ENCODE measurements around the gene DICER1.

The DICER1 gene

GRCh38 chr14:95071649-95072280 is 85.6 kb downstream of the DICER1 start:
- no peak for DNase-seq

DNA sequence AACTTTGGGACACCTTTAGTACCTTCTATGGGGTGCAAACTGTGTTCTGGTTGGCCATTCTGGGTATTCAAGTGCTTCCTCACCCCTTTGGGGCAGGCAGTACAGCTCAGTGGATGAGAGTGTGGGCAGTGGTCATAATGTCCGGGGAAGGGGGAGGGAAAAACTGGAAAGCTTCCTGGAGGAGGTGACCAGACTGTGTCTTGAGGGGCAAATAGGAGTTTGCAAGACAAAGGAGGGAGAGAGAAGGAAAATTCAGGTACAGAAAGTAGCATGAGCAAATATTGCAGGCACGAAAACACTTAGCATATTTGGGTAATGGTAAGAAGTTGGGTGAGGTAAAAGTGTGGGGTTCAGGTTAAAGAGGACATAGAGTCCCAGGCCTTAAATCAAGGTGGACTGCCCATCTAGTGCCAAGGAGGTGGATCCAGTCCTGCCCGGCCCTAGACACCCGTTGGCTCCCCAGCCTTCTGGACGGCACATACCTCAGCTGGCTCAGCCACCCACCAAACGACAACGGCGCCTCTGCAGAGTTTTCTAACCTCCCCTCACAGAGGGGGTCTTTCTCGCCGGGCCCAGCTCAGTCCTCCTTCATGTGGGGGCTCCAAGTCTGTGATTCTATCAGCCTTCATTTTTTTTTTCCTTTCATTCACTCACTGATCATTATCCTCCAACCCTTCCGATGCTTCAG is 86.4 kb downstream of the DICER1 start:
- no peak for DNase-seq

DNA sequence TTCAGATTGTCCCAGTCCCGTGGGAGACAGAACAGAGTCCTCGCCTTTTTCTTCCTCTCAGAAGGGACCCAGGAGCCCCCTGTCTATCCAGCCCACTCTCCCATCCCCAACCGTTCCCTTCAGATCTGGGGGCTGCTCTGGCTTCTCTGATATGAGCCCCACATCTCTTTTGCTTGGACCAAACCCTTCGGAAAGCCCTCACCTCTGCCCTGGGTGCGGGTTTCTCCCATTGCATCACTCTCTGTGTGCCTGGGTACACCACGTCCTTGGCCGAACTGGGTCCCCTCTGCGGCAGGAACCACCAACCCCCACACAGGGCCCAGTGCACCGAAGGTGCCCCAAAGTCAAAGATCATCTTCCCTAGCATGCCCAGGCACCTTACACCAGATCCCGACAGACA is 87.8 kb downstream of the DICER1 start:
- DNase-seq: no peak

- no peak for DNase-seq
Measured at GRCh38 chr14:95069018-95069417, 88.3 kb downstream of the DICER1 start.

- DNase-seq: no peak
Measured at GRCh38 chr14:95068521-95068920, 88.8 kb downstream of the DICER1 start.

DNA sequence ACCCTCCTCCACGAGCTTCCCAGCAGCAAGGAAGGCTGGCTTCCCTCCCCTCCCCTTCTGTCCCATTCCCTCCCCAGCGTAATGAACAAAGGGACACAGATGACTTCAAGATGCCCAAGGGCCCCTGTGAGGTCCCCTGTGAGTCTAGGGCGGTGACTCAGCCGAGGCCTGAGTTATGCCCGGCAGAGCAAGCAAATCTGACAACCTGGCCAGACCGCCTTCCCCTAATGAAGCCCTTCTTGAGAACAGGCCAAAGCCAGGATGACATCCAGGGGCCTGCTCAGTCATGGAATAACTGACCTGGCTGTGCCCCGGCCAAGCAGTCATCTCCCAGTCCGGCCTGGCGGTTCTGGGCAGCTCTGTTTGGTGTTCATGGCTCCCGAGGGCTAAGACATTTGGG is 89.2 kb downstream of the DICER1 start:
- no peak for DNase-seq

- no peak for DNase-seq
Measured at GRCh38 chr14:95067526-95067925, 89.8 kb downstream of the DICER1 start.

DNA sequence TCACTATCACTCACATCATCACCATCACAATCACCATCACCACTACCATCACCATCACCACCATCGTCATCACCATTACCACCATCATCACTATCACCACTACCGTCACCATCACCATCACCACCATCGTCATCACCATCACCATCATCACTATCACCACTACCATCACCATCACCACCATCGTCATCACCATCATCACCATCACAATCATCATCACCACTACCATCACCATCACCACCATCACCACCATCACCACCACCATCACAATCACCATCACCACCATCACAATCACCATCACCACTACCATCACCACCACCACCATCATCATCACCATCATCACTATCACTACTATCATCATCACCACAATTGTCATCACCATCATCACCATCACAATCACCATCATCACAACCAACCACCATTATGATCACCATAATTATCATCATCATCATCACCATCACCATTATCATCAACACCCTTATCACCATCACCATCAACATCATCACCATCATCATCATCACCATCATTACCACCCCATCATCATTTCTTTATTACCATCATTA is 90.8 kb downstream of the DICER1 start:
- DNase-seq: no peak

DNA sequence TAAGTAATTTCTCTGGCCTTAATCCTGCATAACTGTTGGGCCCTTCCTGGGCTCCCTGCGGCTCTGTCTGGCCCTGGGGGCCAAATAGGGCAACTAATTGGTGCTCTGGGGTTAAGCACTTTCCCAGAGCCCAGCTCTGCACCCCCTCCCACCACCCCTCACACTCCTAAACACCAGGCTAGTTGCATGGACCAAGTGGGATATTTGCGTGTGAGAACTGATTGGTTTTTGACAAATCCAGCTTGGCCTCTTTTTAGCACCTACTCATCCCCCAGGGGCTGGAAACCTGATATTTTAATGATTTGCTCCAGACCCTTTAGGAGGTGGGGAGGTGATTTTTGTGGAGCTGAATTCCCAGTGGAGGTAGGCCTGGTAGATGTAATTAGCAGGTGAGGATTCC is 91.9 kb downstream of the DICER1 start:
- no peak for DNase-seq

- no peak for DNase-seq
Measured at GRCh38 chr14:95064734-95065133, 92.6 kb downstream of the DICER1 start.

GRCh38 chr14:95064256-95064655 is 93.1 kb downstream of the DICER1 start:
- no peak for DNase-seq

DNA sequence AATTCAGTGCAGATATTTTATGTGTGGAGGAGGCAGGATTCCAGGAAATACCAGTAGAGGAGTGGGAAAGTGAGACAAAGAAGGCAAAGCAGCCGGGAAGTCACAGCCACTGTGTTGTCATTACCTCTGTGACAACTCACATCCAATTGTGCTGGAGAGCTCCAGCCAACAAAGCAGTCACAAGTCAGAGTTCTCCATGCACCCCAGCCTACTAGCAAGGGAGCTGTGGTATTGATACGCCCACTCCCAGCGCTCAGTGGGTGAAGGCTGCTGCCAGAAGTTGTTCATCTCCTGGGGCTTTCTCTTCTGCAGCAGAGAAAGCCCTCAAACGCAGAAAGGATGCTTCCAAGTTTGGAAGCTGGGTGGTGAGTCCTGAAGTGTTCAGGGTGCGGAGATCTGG is 93.9 kb downstream of the DICER1 start:
- no peak for DNase-seq

DNA sequence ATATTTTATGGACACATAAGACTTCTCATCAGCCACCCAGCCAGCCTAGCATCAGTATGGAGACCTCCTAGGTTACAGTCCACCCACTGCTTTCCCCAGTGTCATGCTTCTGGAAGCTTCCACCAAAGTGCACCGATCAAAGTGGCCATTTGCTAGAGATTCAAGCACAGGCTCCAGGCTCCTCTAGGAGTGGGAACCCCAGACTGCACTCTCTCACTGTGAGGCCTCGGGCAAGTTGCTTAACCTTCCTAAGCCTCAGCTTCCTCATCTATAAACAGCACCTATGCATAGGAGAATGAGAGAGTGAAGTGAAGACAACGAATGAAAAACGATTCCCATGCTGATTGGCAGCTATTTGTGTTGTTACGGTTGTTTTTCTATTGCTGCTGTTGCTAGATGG is 94.4 kb downstream of the DICER1 start:
- no peak for DNase-seq

DNA sequence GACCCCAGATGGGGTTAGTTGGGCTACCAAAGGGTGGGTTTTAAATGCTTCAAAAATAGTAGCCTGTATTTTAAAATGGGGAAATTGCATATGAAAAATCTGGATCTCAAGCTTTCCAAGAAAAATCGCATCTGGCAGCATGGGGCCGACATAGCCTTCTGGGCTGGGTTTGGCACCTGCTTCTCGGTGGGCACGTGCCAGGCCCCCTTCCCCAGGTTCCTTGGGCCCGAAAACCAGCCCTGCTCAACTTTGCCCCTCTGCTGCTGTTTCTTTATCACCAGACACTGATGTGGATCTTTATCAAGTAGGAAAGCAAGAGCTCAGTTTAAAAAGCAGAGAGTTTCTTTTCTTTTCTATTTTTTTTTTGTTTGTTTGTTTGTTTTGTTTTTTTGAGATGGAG is 95.1 kb downstream of the DICER1 start:
- DNase-seq: no peak

- DNase-seq: no peak
Measured at GRCh38 chr14:95061317-95062093, 95.8 kb downstream of the DICER1 start.

DNA sequence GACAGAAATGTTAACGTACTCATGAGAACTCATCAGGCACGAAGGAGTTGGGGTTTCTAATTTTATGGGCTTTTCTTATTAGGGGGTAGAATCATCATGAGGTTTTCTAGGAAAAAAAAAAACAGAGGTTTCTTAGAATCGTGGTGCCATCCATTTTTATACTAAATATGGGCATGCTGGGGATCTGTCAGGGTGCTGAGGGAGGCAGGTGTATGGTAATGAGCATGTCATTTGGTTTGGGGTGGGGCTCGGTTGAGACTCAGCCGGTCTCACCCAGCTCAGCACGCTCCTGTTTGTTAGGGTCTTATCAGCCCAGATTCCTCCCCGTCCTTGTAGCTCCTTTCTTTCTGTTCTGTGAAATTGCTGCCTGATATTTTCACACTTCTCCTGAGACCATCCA is 98.2 kb downstream of the DICER1 start:
- no peak for DNase-seq

- DNase-seq: no peak
Measured at GRCh38 chr14:95058491-95058890, 98.8 kb downstream of the DICER1 start.

DNA sequence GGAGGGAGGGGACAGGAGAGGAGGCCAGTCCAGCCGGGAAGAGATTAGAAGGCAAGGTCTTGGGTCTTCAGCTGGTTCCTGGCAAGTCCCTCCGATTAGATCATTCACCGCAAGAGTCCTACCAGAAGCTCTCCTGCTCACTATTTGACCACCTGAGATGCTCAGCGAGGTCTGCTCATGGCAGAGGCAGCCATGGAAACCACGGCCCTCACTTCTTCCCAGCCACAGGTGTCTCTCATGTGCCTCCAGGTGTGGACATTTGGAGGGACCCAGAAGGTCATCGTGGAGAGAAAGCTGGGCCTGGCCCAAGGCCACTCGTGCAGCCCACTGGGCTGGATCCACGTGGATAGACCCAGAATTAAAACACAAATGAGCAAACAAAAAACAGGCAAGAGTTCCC is 99.5 kb downstream of the DICER1 start:
- DNase-seq: no peak

GRCh38 chr14:95057147-95057546 is 100.2 kb downstream of the DICER1 start:
- DNase-seq: no peak

- DNase-seq: no peak
Measured at GRCh38 chr14:95056476-95056875, 100.9 kb downstream of the DICER1 start.

DNA sequence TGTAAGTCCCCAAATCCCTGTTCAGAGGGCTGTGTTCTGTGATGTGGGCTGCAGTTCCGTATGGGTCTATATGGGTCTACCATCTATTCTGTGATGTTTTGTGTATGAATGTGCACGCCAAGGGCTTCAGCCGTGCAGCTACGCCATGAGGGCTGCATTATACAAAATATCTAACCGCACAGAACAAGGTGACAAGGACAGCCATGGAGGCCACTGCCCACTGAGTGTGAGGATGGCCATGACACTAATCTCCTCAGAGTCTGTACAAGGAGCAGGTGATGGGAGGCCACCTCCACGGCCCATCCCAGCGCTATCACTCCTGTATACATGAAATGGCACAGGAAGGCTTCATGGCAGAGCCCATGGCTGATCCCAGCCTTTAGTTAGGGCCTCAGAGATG is 102.0 kb downstream of the DICER1 start:
- no peak for DNase-seq

DNA sequence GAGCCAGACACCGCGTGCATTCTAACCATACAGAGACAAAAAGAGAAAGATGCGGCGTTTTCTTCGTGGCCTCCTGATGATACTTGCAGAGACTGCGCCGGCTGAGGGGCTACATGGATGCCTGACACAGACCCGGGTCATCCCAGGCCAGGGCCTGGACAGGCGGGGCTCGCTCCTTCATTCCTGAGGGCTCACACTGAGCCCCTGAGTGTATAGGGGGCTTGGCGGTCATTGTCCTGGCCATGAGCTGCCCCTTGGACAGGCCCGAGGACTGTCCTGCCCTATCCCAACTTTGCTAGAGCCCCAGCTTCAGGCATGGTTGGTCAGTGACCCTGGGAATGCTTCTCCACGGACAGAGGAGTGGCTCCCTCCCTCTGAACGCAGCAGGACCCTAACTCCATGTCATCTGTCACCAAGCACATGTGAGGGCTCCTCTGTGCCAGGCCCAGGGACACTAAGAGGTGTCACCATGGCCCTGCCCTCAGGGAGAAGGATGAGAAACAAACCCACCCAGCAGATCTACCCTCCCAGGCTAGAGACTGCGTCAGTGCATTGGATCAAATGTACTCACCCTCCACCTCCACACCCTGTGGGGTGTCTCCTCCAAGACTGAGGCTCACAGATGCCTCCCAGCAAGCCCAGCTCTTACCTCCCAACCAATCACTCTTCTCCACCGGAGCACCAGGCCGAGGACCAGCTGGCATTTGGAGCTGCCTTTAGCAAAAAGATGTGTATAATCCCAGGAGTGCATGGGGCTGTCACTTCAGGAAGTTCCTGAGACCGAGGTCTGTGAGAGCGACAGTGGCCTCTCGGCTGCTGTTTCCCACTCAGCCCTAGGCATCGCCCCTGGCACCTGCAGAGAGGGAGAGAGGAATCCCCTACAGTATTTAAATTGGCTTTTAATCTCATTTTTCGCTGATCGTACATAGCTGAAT is 102.7 kb downstream of the DICER1 start:
- DNase-seq: no peak
